Stomach (tissue), 9 donors: ENCODE measurements around the gene CXCL11. TPM values are rescaled to one million over a fixed set of nuclear protein-coding genes. Genes with fewer than 3 reads are reported as not detected.
A peak's percentile ranks its signal among the peaks of the same experiment; 100 is the strongest.

Experiments
- DNase-seq, 2 donors: peaks; one replicate each; pipeline versions ENCODE4 v3.0.0 to v3.0.0-alpha.2; 2013 to 2019
- H3K27ac ChIP-seq, 5 donors: fragments of 200-600 bp in 4 of 5; sonication (generic) in 4 of 5; one replicate each; pipeline ENCODE4 v1.5.1; 2013 to 2019; ENCODE audit warnings: mild to moderate bottlenecking in 1 of 5, moderate library complexity in 1 of 5
- H3K27me3 ChIP-seq, 3 donors: fragments of 200-600 bp; sonication (generic); one replicate each; pipeline ENCODE4 v1.5.1; 2017 to 2019; ENCODE audit warnings: mixed run types in 1 of 3
- H3K36me3 ChIP-seq, 4 donors: fragments of 200-600 bp; sonication (generic); 1 replicate in 3 of 4; 2 replicates in 1 of 4; pipeline ENCODE4 v1.5.1; 2016 to 2019
- H3K4me1 ChIP-seq, 4 donors: fragments of 200-600 bp; sonication (generic); one replicate each; pipeline ENCODE4 v1.5.1; 2016 to 2019
- H3K4me3 ChIP-seq, 4 donors: fragments of 200-600 bp; sonication (generic) in 3 of 4; one replicate each; pipeline ENCODE4 v1.5.1; 2016 to 2019; ENCODE audit warnings: mild to moderate bottlenecking in 1 of 4
- H3K9me3 ChIP-seq, 4 donors: fragments of 200-600 bp; sonication (generic); one replicate each; pipeline ENCODE4 v1.5.1; 2016 to 2019
- EP300 ChIP-seq: sonication (generic); formaldehyde crosslinking; IDR thresholded peaks from one replicate; pipeline ENCODE4 v1.6.1; 2017; ENCODE audit warnings: antibody characterized with exemption
- POLR2A ChIP-seq, 4 donors: fragments of 450-650 bp; IDR thresholded peaks; one replicate each; pipeline ENCODE4 v1.6.1; 2016; ENCODE audit warnings: antibody characterized with exemption in 4 of 4, control low read depth in 2 of 4, mild to moderate bottlenecking in 1 of 4, moderate library complexity in 1 of 4
- POLR2AphosphoS5 ChIP-seq, 3 donors: sonication (generic); formaldehyde crosslinking; IDR thresholded peaks; one replicate each; pipeline ENCODE4 v1.6.1; 2016; ENCODE audit warnings: antibody characterized with exemption in 3 of 3
- WGBS, 5 donors: extraction: QIAGEN DNeasy Blood & Tissue Kit in 3 of 5; methylation state at CpG; one replicate each; pipeline versions ENCODE4 v1.1.5 to v1.1.7; 2013 to 2018; 5-methylcytosine and 5-hydroxymethylcytosine counted together
- intact Hi-C: fragments of 100-400 bp; cut with DNase I; formaldehyde crosslinking; loops from one replicate; pipeline ENCODE4 v1.15.1; 2023; ENCODE audit warnings: low total_unique reads
- polyA plus RNA-seq, 3 donors: library from polyadenylated mRNA; stranded (reverse); fragments of 200-250 nt; gene quantifications; one replicate each; pipeline ENCODE4 v1.2.3, GENCODE V29; 2013
- total RNA-seq, 5 donors: library from RNA; depleted of rRNA; stranded (reverse); fragments of >200 nt; gene quantifications; one replicate each; pipeline versions ENCODE4 v1.1.0 to v1.2.3, GENCODE V29; 2014 to 2016
- TF ChIP-seq, protein P1 (sequence below), 7 experiments: fragments of 450-650 bp in 4 of 7; fragments of 200-600 bp in 3 of 7; sonication (generic) in 3 of 7; IDR thresholded peaks; one replicate each; pipeline ENCODE4 v1.5.1; 2016 to 2019; ENCODE audit warnings: antibody characterized with exemption in 7 of 7, control low read depth in 2 of 7, mild to moderate bottlenecking in 1 of 7
- donor health status: healthy with polysubstance abuse.
- donor health status: Bipolar disorder and iron deficiency.
- donor health status: healthy.

CXCL11 gene
- total and polyA plus RNA-seq, 8 donors: 0.19 to 3.4 (median 0.86) TPM; not detected in 4

DNA sequence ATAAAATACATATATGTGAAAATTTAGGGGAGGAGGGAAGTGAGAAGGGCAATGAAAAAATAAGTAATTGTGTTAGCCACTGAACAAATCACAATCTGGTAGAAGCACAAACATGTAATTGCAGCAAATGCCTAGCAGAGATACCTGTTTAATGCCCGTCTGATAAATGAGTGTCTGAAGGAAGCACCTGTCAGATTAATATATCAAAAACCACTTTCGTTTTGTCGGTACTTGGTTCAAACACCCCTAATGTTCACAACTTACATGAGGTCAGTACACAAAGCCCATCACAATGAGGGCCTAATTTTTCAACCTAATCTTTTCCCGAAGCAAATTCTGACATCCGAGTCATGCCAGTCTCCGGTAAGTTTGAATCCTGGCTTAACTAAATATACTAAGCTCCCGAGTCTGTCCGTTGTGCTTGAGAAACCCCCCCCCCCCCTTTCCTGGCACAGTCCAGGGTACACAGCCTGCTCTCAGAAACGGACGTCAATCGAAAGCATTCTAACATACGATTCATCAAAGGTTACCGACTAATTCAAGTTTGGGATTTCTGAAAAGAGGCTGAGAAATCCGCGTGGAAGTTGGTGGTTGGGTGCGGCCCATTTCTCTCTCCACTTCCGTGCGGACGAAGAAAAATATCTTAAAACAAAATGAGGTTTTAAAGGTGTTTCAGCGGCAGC lies 45.9 kb downstream of the CXCL11 start:
- Histone ChIP-seq H3K27me3 (no peaks in the 10 kb centered on the region), H3K36me3 (no peaks in the 10 kb centered on the region), H3K27ac (peak overlapping the region in 4 of 5 donors; percentile 60 to 81 (median 74)), H3K4me1 (peaks cover 15 to 50% (median 34%) of the 10 kb centered on the region in 4 donors), H3K9me3 (no peaks in the 10 kb centered on the region), H3K4me3 (peak overlapping the region; percentile 58 to 96 (median 78))
- TF ChIP-seq, protein P1, sequence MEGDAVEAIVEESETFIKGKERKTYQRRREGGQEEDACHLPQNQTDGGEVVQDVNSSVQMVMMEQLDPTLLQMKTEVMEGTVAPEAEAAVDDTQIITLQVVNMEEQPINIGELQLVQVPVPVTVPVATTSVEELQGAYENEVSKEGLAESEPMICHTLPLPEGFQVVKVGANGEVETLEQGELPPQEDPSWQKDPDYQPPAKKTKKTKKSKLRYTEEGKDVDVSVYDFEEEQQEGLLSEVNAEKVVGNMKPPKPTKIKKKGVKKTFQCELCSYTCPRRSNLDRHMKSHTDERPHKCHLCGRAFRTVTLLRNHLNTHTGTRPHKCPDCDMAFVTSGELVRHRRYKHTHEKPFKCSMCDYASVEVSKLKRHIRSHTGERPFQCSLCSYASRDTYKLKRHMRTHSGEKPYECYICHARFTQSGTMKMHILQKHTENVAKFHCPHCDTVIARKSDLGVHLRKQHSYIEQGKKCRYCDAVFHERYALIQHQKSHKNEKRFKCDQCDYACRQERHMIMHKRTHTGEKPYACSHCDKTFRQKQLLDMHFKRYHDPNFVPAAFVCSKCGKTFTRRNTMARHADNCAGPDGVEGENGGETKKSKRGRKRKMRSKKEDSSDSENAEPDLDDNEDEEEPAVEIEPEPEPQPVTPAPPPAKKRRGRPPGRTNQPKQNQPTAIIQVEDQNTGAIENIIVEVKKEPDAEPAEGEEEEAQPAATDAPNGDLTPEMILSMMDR (IDR thresholded peaks at IDR 0.05): no peak
- TF ChIP-seq POLR2A (IDR thresholded peaks at IDR 0.05) (no peak), POLR2AphosphoS5 (IDR thresholded peaks at IDR 0.05) (no peak), EP300 (no peak)
- intact Hi-C loops: loop anchor here (5.0 kb wide), 1 partner anchor 77 kb away; no protein-coding TSS in a partner anchor
- 1% methylated on average over 20 of the region's 20 CpGs for WGBS, 5 donors
- DNase-seq: peak in 1 of 2 donors; percentile 31

DNA sequence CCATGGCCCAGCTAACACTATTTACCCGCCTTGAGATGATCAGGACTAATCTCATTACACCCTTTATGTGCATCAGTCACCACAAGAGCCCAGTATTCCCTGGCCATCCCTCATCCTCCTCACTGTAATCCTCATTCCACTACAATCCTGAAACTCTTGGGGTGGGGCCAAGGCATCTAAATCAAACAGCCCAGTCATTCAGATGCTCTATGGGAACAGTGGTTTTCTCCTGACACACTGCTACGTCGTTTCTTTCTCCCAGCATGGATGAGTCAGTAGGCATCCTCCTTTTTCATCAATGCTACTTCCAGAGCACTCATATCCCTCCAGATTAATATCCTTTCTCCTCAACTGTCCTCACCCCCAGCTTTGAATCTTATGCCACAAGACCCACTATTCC lies 50.8 kb downstream of the CXCL11 start:
- Histone ChIP-seq H3K36me3 (peaks cover 7 to 31% (median 20%) of the 10 kb centered on the region in 4 donors), H3K27ac (no peak overlapping the region), H3K4me1 (peaks cover 15 to 47% (median 29%) of the 10 kb centered on the region in 4 donors), H3K4me3 (no peak overlapping the region), H3K27me3 (no peaks in the 10 kb centered on the region), H3K9me3 (no peaks in the 10 kb centered on the region)
- 76 to 92% (median 82%) methylated on average over 3 of the region's 3 CpGs for WGBS, 5 donors
- no peak for TF ChIP-seq POLR2A (IDR thresholded peaks at IDR 0.05)
- no peak for TF ChIP-seq POLR2AphosphoS5 (IDR thresholded peaks at IDR 0.05)
- no peak for TF ChIP-seq EP300
- TF ChIP-seq, protein P1 (IDR thresholded peaks at IDR 0.05): no peak
- intact Hi-C loops: no loop called here
- no peak for DNase-seq

Other genes with a start within 250 kb of the CXCL11 start
- gene PPEF2, start 133.6 kb downstream of the CXCL11 start, total RNA-seq: not detected
- not detected for gene PPEF2, start 133.6 kb downstream of the CXCL11 start, polyA plus RNA-seq
- gene NAAA, start 95.1 kb downstream of the CXCL11 start, total RNA-seq: 10 to 100 TPM in 3 of 5 donors, 1 to 10 TPM in 1, under 1 TPM in 1; 0.58 to 42.5 (median 20.2) TPM
- 10 to 100 TPM in 1 of 3 donors, 1 to 10 TPM in 2; 7.1 to 12.8 (median 8.3) TPM for gene NAAA, start 95.1 kb downstream of the CXCL11 start, polyA plus RNA-seq
- 10 to 100 TPM; 14.6 to 42.7 (median 33.0) TPM for gene SDAD1, start 45.1 kb downstream of the CXCL11 start, total RNA-seq
- gene SDAD1, start 45.1 kb downstream of the CXCL11 start, polyA plus RNA-seq: 10 to 100 TPM; 10.7 to 17.3 (median 14.4) TPM
- 1 to 10 TPM in 2 of 5 donors, under 1 TPM in 1, not detected in 2; 0.37 to 4.3 (median 1.2) TPM for gene CXCL9, start 28.6 kb downstream of the CXCL11 start, total RNA-seq
- gene CXCL9, start 28.6 kb downstream of the CXCL11 start, polyA plus RNA-seq: 1 to 10 TPM in 1 of 3 donors, under 1 TPM in 2; 0.25 to 4.0 (median 0.46) TPM
- gene CXCL10, start 12.6 kb downstream of the CXCL11 start, total RNA-seq: under 1 TPM in 1 of 5 donors, not detected in 4; 0.92 TPM
- 10 to 100 TPM in 1 of 3 donors, 1 to 10 TPM in 2; 1.3 to 25.6 (median 4.1) TPM for gene CXCL10, start 12.6 kb downstream of the CXCL11 start, polyA plus RNA-seq
- gene ART3, start 38.6 kb upstream of the CXCL11 start, total RNA-seq: 10 to 100 TPM in 1 of 5 donors, under 1 TPM in 2, not detected in 2; 0.45 to 26.3 (median 0.55) TPM
- gene ART3, start 38.6 kb upstream of the CXCL11 start, polyA plus RNA-seq: under 1 TPM in 2 of 3 donors, not detected in 1; 0.46 to 0.90 TPM
- 10 to 100 TPM in 3 of 5 donors, 1 to 10 TPM in 2; 9.3 to 87.6 (median 10.3) TPM for gene NUP54, start 112.3 kb upstream of the CXCL11 start, total RNA-seq
- 10 to 100 TPM; 14.2 to 21.8 (median 21.5) TPM for gene NUP54, start 112.3 kb upstream of the CXCL11 start, polyA plus RNA-seq
- gene SCARB2, start 177.8 kb upstream of the CXCL11 start, total RNA-seq: 100 to 1,000 TPM in 3 of 5 donors, 10 to 100 TPM in 2; 84.0 to 293 (median 161) TPM
- 10 to 100 TPM; 30.4 to 55.3 (median 42.7) TPM for gene SCARB2, start 177.8 kb upstream of the CXCL11 start, polyA plus RNA-seq
- 1 to 10 TPM in 3 of 5 donors, under 1 TPM in 1, not detected in 1; under 0.01 to 9.5 (median 5.6) TPM for gene FAM47E, start 215.7 kb upstream of the CXCL11 start, total RNA-seq
- 10 to 100 TPM in 1 of 3 donors, 1 to 10 TPM in 2; 6.2 to 10.8 (median 6.5) TPM for gene FAM47E, start 215.7 kb upstream of the CXCL11 start, polyA plus RNA-seq